Adipocyte (in vitro differentiated cells): ENCODE results near the gene ZBED1.
A peak's percentile ranks its signal among the peaks of the same experiment; 100 is the strongest.

Experiments used
- DNase-seq: peaks from one replicate; pipeline ENCODE4 v3.0.0-alpha.2; 2015; ENCODE audit warnings: low read depth
- H3K27me3 ChIP-seq: replicated peaks from 2 replicates; pipeline ENCODE4 v1.7.0; 2013; ENCODE audit warnings: mild to moderate bottlenecking, low read length, moderate library complexity; ENCODE audit not compliant: control insufficient read depth, insufficient read depth
- H3K36me3 ChIP-seq: 2 replicates; pipeline ENCODE4 v1.7.0; 2013; ENCODE audit warnings: low read length, mild to moderate bottlenecking, moderate library complexity; ENCODE audit not compliant: control insufficient read depth, insufficient read depth, severe bottlenecking
- H3K4me1 ChIP-seq: 2 replicates; pipeline ENCODE4 v1.7.0; 2013; ENCODE audit warnings: mild to moderate bottlenecking, low read length, moderate library complexity; ENCODE audit not compliant: control insufficient read depth, insufficient read depth
- H3K4me3 ChIP-seq: 2 replicates; pipeline ENCODE4 v1.7.0; 2013; ENCODE audit warnings: mild to moderate bottlenecking, low read length, moderate library complexity
- H3K9ac ChIP-seq: 2 replicates; pipeline ENCODE4 v1.7.0; 2013; ENCODE audit warnings: mild to moderate bottlenecking, low read length, moderate library complexity
- H3K9me3 ChIP-seq: 2 replicates; pipeline ENCODE4 v1.7.0; 2013; ENCODE audit warnings: mild to moderate bottlenecking, low read length, moderate library complexity; ENCODE audit not compliant: control insufficient read depth

ZBED1 gene

GRCh38 chrX:2500803-2501558, at the start of gene ZBED1, which contains the start of gene DHRSX:
TSS of gene ZBED1 (minus strand) at chrX:2500976. CDS start at chrX:2490719, 10,257 bp downstream.
TSS of gene DHRSX (minus strand) at chrX:2500976. CDS start at chrX:2500925, 51 bp downstream.
- peak within 1 kb of the TSS; percentile 92 for H3K9ac ChIP-seq
- peaks cover 30% of the 10 kb centered on the region for H3K4me1 ChIP-seq
- H3K27me3 ChIP-seq, result no peaks in the 10 kb centered on the region
- H3K4me3 ChIP-seq, result peak within 1 kb of the TSS; percentile 90
- no peaks in the 10 kb centered on the region for H3K36me3 ChIP-seq
- DNase-seq, result peak; percentile 69
- H3K9me3 ChIP-seq, result no peaks in the 10 kb centered on the region

- peak; percentile 2 for DNase-seq
- Histone ChIP-seq H3K4me3 (no peak overlapping the region), H3K36me3 (no peaks in the 10 kb centered on the region), H3K27me3 (peaks cover 51% of the 10 kb centered on the region), H3K9ac (no peak overlapping the region), H3K4me1 (peaks cover 12% of the 10 kb centered on the region), H3K9me3 (peaks cover 18% of the 10 kb centered on the region)
These were observed 49.1 kb upstream of the ZBED1 start for GRCh38 chrX:2549876-2550275.

GRCh38 chrX:2548711-2549423, 48.1 kb upstream of the ZBED1 start:
- H3K27me3 ChIP-seq, result peaks cover 49% of the 10 kb centered on the region
- peaks cover 12% of the 10 kb centered on the region for H3K4me1 ChIP-seq
- H3K4me3 ChIP-seq, result no peak overlapping the region
- DNase-seq, result no peak
- H3K9me3 ChIP-seq, result peaks cover 18% of the 10 kb centered on the region
- no peak overlapping the region for H3K9ac ChIP-seq
- H3K36me3 ChIP-seq, result no peaks in the 10 kb centered on the region

GRCh38 chrX:2547736-2548135, 47.0 kb upstream of the ZBED1 start:
- DNase-seq, result no peak
- Histone ChIP-seq H3K9ac (no peak overlapping the region), H3K9me3 (peaks cover 22% of the 10 kb centered on the region), H3K4me1 (peaks cover 6% of the 10 kb centered on the region), H3K4me3 (no peak overlapping the region), H3K36me3 (no peaks in the 10 kb centered on the region), H3K27me3 (peaks cover 57% of the 10 kb centered on the region)

- peaks cover 59% of the 10 kb centered on the region for H3K27me3 ChIP-seq
These were observed 45.7 kb upstream of the ZBED1 start for GRCh38 chrX:2546496-2546895.

GRCh38 chrX:2545144-2545543, 44.4 kb upstream of the ZBED1 start:
- H3K36me3 ChIP-seq, result no peaks in the 10 kb centered on the region
- peaks cover 22% of the 10 kb centered on the region for H3K9me3 ChIP-seq
- H3K27me3 ChIP-seq, result peaks cover 55% of the 10 kb centered on the region
- no peak overlapping the region for H3K9ac ChIP-seq
- DNase-seq, result no peak
- no peak overlapping the region for H3K4me3 ChIP-seq
- no peaks in the 10 kb centered on the region for H3K4me1 ChIP-seq

More at GRCh38 chrX:2546496-2546895, 45.7 kb upstream of the ZBED1 start:
- Histone ChIP-seq H3K4me3 (no peak overlapping the region), H3K9me3 (peaks cover 22% of the 10 kb centered on the region), H3K36me3 (no peaks in the 10 kb centered on the region), H3K9ac (no peak overlapping the region), H3K4me1 (no peaks in the 10 kb centered on the region)
- no peak for DNase-seq

- peaks cover 22% of the 10 kb centered on the region for H3K9me3 ChIP-seq
- H3K27me3 ChIP-seq, result peaks cover 54% of the 10 kb centered on the region
- H3K9ac ChIP-seq, result no peak overlapping the region
- no peaks in the 10 kb centered on the region for H3K4me1 ChIP-seq
- H3K36me3 ChIP-seq, result no peaks in the 10 kb centered on the region
- DNase-seq, result no peak
- H3K4me3 ChIP-seq, result no peak overlapping the region
These were observed 42.2 kb upstream of the ZBED1 start for GRCh38 chrX:2542826-2543521.

- H3K4me1 ChIP-seq, result no peaks in the 10 kb centered on the region
- no peak for DNase-seq
- peaks cover 64% of the 10 kb centered on the region for H3K27me3 ChIP-seq
- peaks cover 20% of the 10 kb centered on the region for H3K9me3 ChIP-seq
- H3K36me3 ChIP-seq, result no peaks in the 10 kb centered on the region
- H3K9ac ChIP-seq, result no peak overlapping the region
- H3K4me3 ChIP-seq, result no peak overlapping the region
These were observed 40.8 kb upstream of the ZBED1 start for GRCh38 chrX:2541603-2542002.

GRCh38 chrX:2540426-2540947, 39.7 kb upstream of the ZBED1 start:
- DNase-seq, result no peak
- Histone ChIP-seq H3K36me3 (no peaks in the 10 kb centered on the region), H3K9ac (no peak overlapping the region)

GRCh38 chrX:2539586-2539985, 38.8 kb upstream of the ZBED1 start:
- Histone ChIP-seq H3K9ac (no peak overlapping the region), H3K9me3 (peaks cover 5% of the 10 kb centered on the region), H3K36me3 (no peaks in the 10 kb centered on the region), H3K4me1 (no peaks in the 10 kb centered on the region), H3K4me3 (no peak overlapping the region), H3K27me3 (peaks cover 48% of the 10 kb centered on the region)
- DNase-seq, result no peak

More at GRCh38 chrX:2540426-2540947, 39.7 kb upstream of the ZBED1 start:
- H3K4me1 ChIP-seq, result no peaks in the 10 kb centered on the region
- H3K27me3 ChIP-seq, result peaks cover 53% of the 10 kb centered on the region
- peaks cover 9% of the 10 kb centered on the region for H3K9me3 ChIP-seq
- no peak overlapping the region for H3K4me3 ChIP-seq
